ENCODE measurements around the gene HELZ.

The HELZ gene

DNA sequence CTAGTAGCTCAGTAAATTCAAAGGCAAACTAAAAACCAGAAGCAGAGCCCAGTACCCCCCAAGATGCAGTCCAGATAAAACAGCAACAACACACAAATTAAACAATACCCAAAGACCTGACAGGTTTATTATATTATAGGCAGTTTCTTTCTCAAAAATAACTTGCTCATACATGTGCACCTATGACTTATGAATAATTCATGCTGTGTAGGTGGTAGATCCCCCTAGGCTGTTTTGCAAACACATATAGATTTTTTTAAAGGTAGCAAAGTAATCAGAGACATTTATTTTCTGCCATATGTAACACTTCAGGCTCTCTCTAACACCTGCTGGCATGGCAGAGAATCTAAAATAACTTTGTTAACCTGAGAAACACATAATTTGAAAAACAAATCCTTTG lies 173.4 kb downstream of the HELZ start:
- no peak for DNase-seq

DNA sequence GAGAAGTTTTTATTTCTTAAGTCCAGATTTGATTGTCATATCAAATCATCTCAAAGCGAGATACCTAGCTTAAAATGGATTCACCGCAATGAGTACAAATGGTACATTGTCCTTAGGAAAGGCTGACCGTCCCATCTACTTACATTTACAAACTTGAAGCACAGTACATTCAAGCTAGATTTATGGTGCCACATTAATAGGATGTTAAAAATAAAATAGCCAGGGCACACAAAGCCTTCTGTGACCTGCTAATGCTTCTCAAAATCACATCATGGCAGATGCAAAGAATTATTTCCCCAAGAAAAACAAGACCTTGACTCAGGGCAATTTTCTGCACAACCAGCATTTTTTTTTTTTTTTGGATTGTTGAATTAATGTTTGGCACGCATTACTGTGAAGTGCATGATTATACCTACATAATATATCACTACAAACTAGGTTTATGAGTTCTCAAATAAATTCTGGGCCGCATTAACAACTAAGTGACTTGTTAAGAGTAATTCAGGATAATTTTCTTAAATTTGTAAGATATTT lies 175.3 kb downstream of the HELZ start:
- DNase-seq: no peak

DNA sequence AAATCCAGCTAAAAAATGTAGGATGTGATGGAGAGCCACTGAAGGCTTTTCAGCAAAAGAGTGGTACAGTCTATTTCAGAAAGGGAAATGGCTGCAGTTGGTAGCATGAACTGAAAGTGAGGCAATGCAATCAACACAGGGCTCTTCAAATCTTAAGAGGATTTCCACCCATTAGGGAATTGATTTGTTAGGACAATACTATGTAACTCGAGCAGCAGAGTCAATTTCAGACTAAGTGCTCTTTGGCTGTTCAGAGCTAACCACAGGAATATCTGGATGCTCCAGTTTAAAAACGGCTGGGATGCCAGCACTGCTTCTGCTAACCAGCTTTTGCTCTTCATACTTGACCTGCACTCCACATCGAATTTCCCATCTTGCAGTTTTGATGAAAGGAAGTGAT lies 176.0 kb downstream of the HELZ start:
- no peak for DNase-seq

DNA sequence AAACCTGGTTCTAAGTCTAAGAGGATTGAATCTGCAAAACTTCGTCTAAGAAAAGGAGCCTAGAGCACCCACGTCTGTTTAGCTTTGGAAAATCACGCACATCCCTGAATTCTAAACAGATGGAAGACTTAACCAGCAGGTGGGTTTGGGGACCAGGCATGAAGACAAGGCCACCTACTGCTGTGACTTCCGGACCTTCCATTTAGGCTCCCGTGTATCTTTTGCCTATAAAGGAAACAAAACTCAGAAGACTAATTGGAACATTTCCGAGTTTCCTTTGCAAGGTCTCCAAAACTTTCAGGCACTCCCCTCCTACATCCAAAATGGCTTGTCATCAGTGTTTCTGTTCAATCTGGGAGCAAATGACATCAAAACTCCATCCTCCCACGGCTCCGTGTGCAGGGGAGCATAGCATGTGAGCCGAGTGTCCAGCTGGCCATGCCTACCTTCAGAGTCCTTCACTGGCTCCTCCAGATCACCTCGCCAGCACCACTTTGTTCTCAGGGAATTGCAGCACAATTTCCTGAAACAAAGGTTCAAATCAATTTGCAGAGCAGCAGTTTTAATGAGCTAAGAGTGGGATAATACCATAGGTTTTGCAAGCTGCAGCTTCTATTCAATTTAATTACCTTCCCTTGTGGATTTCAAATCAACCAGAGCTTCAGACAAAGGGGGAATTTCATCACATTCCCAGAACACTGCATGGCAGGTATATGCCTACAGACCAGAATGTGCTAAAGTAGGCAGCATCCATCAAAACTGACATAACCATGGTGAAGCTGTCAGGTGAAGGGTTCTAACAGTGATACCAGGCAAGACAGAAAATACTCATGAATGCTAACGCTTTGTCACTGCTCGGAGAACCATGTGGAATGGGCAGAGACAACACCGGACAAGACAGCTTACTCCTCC lies 177.2 kb downstream of the HELZ start:
- no peak for DNase-seq

DNA sequence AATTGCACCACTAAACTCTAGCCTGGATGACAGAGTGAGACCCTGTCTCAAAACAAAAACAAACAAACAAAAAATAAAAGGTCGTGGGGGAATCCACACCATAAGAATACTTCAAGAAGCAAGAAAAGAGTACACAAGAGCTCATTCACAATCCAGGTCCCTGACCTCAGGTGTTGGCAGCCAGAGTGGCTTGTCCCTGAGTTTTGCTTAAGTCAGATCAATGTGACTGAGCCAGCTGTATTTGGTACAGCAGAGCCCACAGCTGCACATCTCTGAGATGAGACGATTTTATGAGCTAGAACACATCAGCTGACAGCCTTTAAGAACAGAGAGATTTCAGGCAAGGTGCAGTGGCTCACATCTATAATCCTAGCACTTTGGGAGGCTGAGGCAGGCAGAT lies 178.3 kb downstream of the HELZ start:
- no peak for DNase-seq

DNA sequence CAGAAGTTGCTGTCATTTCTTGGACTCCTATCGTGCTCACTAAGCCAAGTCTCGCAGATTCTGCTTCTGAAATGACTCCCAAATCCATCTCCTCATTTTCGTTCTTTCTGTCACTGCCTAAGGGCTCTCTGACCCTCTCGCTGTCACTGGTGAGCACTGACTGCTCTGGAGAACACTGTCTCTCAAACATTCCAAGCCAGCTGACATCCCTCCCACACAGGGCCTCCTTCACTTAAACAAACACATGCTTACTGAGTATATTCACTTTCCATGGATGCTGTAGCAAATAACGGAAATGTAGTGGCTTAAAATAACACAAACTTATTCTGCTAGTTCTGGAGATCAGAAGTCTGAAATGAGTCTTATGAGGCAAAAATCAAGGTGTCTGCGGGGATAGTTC lies 181.9 kb downstream of the HELZ start:
- DNase-seq: no peak

DNA sequence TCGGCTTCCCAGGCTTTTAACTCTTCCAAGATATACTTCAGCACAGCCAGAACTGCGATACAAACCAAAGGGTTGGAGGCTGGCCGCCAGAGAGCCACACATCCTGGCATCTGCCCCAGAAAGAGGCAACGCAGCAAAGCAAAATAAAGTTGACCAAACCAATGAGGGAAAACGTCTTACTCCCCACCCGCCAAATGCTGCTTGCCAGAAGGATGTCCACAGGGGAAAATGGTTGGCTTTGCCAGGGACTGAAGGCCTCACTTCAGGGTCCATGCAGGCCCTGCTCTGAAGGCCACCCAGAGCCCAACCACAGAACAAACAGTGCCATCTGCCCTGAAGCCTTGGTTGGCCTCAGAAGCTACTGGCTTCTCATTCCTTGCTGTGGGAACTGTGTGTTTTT lies 185.6 kb downstream of the HELZ start:
- no peak for DNase-seq

DNA sequence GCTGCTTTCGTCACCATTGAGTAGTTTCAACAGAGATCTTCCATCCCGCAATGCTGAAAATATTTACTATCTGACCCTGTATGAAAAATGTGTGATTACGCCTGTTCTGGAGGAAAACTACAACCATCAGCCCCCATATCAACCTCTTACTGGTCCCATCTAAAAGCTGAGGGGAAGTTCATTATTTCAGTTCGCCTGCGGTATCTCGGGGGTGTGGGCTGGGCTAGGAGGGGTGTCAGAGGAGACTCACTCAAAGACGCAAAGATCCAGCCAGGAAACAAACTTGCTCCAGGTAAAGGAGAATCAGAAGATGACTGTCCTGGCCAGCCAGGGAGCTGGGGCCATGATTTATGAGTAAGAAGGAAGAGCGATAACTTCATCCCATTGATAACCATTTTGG lies 187.0 kb downstream of the HELZ start:
- no peak for DNase-seq

DNA sequence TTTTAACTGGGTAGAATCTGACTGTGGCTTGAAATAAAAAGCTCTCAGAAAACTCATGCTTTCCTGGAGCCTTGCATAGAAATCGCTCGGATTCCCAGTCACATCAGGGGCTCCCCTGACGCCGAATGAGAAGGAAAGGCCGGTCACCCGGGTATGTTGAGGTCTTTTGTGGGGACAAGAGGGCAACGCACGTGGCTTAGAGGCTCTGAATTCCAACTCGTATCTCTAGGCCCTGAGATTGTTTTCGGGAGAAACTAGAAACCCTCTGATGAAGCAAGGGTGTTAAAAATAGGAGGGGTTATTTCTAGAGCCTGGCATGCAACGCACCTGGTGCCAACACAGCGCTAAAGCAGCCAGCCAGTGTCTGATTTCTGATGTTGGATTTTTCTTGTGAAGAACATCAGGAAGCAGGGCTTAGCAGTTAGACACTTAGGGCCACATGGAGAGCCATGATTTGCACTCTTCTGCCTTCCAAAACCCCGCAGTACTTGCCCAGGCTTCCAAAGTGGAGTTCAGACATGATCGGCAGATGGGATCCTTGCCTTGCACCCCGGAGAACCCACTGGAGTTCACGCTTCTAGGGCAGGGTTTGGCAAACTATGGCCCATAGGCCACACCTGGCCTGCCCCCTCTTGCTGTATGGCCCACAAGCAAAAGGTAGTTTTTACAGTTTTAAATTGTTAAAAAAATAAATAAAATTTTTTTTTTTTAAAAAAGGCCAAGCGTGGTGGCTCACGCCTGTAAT lies 188.1 kb downstream of the HELZ start:
- no peak for DNase-seq

DNA sequence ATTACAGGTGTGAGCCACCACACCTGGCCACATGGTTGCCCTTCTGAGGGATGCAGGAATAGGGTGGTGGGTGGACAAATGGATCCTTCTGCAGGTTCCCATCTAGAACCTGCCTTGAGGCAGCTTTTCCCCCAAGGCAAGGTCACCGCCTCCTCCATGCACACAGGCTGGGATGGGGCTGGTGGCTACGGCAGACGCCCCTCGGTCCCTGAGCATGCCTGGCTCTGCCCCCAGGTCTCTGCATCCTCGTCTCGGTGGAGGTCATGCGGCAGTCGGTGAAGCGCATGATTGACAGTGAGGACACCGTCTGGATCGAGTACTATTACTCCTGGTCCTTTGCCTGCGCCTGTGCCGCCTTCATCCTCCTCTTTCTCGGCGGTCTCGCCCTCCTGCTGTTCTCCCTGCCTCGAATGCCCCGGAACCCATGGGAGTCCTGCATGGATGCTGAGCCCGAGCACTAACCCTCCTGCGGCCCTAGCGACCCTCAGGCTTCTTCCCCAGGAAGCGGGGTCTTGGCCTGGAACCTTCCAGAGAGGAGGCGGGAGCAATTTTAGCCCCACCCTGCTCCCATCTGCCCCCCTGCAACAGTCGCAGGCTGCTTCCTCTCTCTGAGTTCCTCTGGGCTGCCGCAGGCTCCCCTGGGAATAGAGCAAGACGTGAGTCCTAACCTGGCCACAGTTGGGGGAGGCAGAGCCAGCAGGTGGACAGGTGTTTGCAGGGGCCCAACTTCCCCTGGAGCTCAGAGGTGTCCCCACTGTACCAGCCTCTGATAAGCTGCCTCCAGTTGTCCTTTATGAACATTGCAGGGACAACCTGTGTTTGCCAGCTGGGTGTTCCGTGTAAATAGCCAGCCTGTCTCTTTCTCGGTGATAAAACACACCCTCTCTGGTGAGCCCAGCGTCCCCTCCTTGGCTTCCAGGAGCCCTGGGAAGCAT lies 188.9 kb downstream of the HELZ start:
- no peak for DNase-seq

DNA sequence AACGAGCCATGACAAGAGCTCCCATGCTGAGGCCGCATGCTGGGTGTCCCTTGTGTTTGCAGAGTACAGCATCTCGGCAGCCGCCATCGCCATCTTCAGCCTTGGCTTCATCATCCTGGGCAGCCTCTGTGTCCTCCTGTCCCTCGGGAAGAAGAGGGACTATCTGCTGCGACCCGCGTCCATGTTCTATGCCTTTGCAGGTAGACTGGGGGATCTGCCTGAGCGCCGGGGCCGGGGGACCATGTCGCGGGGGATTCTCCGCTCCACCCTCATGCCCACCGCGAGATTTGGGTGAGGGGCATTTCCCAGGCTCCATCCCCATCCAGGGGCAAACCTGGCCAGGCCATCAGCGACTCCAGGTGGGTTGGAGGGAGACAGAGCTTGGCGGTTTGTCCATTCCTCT lies 190.0 kb downstream of the HELZ start:
- DNase-seq: no peak

DNA sequence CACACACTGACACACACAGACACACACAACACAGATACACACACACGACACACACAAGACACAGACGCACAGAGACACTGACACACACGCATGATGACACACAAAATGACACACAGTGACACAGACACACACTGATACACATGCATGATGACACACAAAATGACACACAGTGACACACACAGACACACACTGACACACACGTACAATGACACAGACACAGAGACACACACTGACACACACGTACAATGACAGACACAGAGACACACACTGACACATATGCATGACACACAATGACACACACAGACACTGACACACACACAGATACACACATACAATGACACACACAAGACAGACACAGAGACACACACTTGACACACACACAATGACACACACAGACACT lies 190.4 kb downstream of the HELZ start:
- DNase-seq: no peak

DNA sequence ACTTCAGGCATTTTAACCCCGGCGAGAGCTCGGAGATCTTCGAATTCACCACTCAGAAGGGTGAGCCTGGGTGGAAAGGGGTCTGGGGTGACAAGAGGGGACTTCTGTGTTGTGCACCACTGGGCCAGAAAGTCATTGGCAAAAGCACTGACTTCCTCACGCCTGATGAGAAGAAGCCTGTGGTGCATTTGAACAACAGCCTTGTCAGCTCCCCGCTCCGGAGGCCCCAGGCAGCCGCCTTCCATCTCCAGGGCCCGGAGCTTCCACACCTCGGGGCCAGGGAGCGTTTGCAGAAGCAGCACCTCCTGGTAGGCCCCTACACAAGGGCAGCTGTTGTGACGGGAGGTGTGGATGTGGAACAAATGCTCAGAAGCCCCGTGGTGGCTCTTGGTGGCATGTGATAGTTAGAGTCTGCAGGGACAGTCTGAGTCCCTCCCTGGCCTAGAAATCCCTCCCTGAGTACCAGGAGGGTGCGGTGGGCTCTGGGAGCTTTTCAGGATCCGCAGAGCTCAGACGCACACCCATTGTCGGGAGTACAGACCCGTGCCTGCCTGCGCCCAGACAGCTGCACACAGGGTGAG lies 190.9 kb downstream of the HELZ start:
- DNase-seq: no peak

DNA sequence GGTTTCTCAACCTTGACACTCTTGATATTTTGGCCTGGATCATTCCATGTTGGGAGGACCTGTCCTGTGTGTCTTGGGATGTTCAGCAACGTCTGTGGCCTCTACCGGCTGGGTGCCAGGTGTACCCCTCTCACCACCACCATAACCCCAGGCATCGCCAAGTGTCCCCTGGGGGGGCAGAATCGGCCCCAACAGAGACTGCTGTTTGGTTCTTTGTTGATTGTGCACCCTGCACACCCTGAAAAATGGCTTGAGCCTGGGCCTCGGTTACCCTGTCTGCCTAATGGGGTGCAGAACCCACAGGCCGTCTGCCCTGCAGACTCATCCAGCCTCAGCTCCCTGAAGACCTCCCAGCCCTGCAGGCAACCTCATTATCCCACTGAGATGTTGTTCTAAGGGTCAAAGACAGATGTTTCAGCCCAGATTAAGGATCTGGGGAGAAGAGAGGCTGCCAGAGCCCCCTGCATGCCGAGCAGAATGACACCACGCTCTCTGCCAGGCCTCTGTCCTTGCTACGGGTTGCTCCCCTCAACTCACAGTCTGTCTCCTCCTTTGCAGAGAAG lies 191.5 kb downstream of the HELZ start:
- DNase-seq: no peak

DNA sequence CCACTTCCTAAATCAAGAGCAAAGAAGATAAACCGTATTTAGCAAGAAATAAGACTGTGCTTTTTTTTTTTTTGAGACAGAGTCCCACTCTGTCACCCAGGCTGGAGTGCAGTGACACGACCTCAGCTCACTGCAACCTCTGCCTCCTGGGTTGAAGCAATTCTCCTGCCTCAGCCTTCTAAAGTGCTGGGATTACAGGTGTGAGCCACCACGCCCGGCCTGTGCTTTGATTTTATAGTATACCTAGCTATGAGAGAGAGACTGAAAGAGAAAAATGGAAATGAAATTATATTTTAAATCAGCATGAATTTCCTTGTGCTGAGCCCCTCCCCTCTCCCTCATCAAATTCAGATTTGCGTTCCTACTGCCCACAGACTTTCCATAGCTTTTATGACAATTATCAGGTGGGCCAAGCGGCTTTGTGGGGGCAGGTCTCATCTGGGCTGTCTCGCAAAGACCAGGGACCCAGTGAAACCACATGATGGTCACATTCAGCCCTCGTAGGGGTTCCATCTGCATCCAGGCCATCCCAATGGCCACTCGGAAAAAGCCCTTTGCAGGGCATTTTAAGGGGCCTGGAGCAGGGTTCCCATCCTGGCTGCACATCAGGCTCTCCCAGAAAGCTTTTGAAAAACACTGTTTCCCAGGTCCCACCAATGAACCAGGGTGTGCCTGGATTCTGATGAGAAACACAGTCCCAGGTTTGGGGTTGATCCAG lies 192.1 kb downstream of the HELZ start:
- DNase-seq: no peak

DNA sequence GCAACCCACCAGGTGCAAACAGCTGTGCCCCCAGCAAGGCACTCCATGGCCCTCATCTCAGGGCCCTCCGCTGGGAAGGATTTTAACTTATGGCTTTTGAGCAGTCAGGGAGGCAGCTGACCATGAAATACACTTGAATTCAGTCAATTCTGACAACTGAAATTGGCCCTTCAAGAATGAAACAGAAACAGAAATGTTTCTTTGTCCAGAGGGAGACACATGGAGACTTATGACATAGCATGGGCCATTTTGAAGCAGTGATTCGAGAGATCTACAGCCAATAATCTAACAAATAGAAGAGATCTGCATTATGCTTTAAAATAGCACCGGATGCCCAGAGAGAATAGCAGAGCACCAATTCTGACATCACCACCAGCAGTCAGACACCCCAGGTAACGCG lies 193.2 kb downstream of the HELZ start:
- no peak for DNase-seq

DNA sequence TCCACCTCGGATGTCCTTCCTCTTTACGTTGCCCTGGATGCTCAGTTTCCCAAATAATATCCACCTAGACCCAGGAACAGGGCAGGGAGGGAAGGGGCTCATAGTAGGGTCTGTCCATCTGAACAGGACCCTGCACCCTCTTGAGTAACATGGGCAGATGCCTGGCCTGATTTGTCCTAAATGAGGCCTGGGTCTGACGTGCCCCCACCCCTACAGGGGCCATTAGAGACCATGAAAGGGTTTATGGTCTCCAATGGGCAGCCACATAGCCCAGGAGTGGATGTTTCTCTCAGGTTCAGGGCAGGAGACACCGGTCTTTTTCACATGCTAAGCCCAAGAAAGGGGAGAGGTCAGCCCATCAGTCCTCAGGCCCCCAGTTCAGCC lies 193.8 kb downstream of the HELZ start:
- no peak for DNase-seq

DNA sequence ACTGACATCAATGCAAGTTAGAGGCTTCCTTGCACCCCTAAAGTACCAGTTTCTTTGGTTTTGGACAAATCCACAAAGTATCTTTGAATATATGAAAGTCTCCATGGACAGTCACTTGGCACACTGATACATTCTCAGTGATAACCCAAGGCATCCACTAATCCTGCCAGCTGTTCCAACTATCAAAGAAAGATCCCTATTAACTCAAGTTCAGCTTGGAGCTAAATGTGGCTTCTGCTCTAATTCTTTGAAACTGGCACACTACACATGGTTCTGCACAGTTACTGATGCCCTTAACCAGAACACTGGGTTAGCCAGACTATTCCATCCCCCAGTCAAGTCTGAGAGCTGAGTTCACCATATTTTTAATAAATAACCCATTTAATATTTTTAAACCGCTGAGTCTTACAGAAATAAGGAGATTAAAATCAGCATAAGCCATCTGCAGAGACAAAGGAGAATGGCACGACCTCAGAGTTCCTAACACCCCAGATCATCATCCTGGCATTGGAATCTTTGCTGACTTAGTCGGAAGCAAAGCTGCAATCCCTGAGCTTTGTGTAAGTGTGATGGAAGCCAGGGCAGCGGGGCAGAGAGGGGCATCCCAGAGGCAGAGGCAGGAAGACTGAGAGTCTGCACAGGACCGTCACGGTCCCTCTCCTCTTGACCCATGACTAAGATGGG lies 194.4 kb downstream of the HELZ start:
- DNase-seq: no peak

DNA sequence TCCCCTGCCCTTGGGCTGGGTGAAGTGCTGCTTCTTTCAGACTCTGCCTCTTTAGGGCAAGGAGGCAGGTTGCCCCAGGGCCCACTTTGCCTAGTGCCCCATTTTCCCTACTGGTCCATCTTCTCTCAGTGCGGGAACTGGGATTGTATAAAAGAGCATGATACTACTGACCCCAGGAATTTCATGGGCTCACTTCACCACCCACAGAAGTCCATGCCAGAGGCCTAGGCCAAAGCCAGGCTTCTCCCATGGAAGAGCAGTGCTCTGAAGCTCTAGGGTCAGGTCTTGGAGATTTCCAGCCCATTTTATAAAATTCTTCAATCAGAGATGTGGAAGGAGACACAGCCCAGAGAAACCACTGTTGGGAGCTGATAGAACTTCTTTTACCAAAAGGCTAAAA lies 194.9 kb downstream of the HELZ start:
- no peak for DNase-seq

DNA sequence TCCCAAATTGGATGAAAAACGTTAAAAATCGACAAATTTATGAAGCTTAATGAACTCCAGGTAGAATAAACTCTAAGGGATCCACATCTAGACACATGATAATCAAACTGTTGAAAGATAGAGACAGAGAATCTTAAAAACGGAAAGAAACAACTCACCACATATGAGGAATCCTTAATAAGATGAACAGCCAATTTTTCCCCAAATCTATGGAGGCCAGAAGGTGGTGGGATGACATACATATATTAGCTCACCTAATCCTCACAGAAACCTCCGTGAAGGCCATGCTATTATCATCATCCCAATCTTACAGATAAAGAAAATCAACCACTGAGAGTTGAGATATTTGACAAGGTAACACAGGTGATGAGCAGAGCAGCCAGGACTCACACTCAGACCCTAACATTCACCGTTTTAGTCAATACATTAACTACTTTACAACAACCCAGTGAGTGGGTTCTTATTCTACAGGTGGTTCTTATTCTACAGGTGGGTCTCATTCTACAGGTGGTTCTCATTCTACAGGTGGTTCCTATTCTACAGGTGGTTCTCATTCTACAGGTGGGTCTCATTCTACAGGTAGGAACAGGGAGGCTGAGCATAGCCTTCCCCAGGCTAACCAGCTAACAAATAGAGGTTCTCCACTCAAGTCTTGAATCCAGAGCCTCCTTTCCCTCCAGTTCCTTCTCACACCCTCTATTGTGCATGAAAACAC lies 195.8 kb downstream of the HELZ start:
- no peak for DNase-seq

All from CD4-positive, alpha-beta T cell treated with Interleukin-15 for 1 hour (primary cell).